Neural cell (in vitro differentiated cells): ENCODE measurements around the gene TTYH1.

Experiments
- EZH2 ChIP-seq: fragments of 200-600, 300-800 bp; shearing (Covaris generic), sonication (generic); IDR thresholded peaks from 2 replicates; pipeline ENCODE4 v1.6.1; 2014; ENCODE audit warnings: antibody characterized with exemption, low read length, borderline replicate concordance, mild to moderate bottlenecking; ENCODE audit not compliant: insufficient read depth, poor library complexity, severe bottlenecking
- POLR2AphosphoS5 ChIP-seq: IDR thresholded peaks from 2 replicates; pipeline ENCODE4 v1.6.1; 2012
- TAF1 ChIP-seq: IDR thresholded peaks from 2 replicates; pipeline ENCODE4 v1.6.1; 2012; ENCODE audit warnings: low read depth

GRCh38 chr19:54434873-54435214, 19.6 kb downstream of the TTYH1 start:
- TF ChIP-seq TAF1 (no peak), EZH2 (no peak), POLR2AphosphoS5 (no peak)
